ENCODE results near the gene ADAMTSL3.

DNA sequence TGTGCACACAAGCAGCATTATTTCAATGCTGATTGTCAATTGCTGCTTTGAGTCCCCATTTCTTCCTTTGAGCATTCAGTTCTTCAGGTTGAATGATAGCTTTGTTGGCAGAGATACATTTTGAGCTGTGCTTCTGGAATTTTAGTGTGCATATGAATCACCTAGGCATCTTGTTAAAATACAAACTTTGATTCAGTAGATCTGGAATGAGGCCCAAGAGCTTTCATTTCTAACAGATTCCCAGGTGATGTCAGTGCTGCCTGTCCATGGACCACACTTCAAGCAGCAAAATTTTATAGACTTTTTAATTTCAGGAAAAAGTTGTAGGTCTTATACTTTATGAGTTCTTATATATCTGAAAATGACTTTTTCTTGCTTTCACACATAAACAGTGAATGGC, 131.1 kb downstream of the ADAMTSL3 start:
- TF ChIP-seq, protein P1, sequence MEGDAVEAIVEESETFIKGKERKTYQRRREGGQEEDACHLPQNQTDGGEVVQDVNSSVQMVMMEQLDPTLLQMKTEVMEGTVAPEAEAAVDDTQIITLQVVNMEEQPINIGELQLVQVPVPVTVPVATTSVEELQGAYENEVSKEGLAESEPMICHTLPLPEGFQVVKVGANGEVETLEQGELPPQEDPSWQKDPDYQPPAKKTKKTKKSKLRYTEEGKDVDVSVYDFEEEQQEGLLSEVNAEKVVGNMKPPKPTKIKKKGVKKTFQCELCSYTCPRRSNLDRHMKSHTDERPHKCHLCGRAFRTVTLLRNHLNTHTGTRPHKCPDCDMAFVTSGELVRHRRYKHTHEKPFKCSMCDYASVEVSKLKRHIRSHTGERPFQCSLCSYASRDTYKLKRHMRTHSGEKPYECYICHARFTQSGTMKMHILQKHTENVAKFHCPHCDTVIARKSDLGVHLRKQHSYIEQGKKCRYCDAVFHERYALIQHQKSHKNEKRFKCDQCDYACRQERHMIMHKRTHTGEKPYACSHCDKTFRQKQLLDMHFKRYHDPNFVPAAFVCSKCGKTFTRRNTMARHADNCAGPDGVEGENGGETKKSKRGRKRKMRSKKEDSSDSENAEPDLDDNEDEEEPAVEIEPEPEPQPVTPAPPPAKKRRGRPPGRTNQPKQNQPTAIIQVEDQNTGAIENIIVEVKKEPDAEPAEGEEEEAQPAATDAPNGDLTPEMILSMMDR (IDR thresholded peaks at IDR 0.05) = no peak
- no peak for TF ChIP-seq EZH2 (IDR thresholded peaks at IDR 0.05; ENCODE audit: borderline replicate concordance, insufficient read depth, low read depth, low read length, poor library complexity, severe bottlenecking)
